ACC112 (cell line): ENCODE measurements around the gene PPM1L.
A peak's percentile ranks its signal among the peaks of the same experiment; 100 is the strongest.

Experiments used
- H2AFZ ChIP-seq: fragments of 200-600 bp; sonication (generic); one replicate; pipeline ENCODE4 v1.6.0; 2017; ENCODE audit warnings: antibody characterized with exemption, low read length; ENCODE audit not compliant: unreplicated experiment
- H3K27ac ChIP-seq: fragments of 200-600 bp; sonication (generic); 2 replicates; pipeline ENCODE4 v1.5.1; 2014; ENCODE audit warnings: low read depth, mild to moderate bottlenecking, antibody characterized with exemption, low read length, moderate library complexity
- H3K27me3 ChIP-seq: fragments of 200-600 bp; sonication (generic); 2 replicates; pipeline ENCODE4 v1.6.1; 2014; ENCODE audit warnings: mild to moderate bottlenecking, antibody characterized with exemption, low read length, moderate library complexity, mixed read lengths; ENCODE audit not compliant: insufficient read depth
- H3K36me3 ChIP-seq: fragments of 200-600 bp; sonication (generic); 2 replicates; pipeline ENCODE4 v1.6.1; 2016; ENCODE audit warnings: mild to moderate bottlenecking, antibody characterized with exemption, low read length, moderate library complexity, mixed read lengths; ENCODE audit not compliant: insufficient read depth
- H3K4me1 ChIP-seq: fragments of 200-600 bp; sonication (generic); one replicate; pipeline ENCODE4 v1.6.1; 2016; ENCODE audit warnings: low read length, mixed read lengths; ENCODE audit not compliant: insufficient read depth, unreplicated experiment, control insufficient read depth
- H3K4me3 ChIP-seq: fragments of 200-600 bp; sonication (generic); 2 replicates; pipeline ENCODE4 v1.5.1; 2014; ENCODE audit warnings: mild to moderate bottlenecking, low read depth, low read length
- H3K79me2 ChIP-seq: fragments of 200-600 bp; sonication (generic); one replicate; pipeline ENCODE4 v1.6.0; 2016; ENCODE audit warnings: low read length; ENCODE audit not compliant: control insufficient read depth, unreplicated experiment, insufficient read depth

PPM1L gene

GRCh38 chr3:161066930-161067329 lies 310.9 kb downstream of the PPM1L start:
- H3K27ac ChIP-seq, result no peak overlapping the region
- H3K27me3 ChIP-seq, result no peaks in the 10 kb centered on the region
- H3K36me3 ChIP-seq, result no peaks in the 10 kb centered on the region
- H2AFZ ChIP-seq, result no peak overlapping the region
- no peak overlapping the region for H3K4me3 ChIP-seq
- no peaks in the 10 kb centered on the region for H3K79me2 ChIP-seq
- H3K4me1 ChIP-seq, result peaks cover 23% of the 10 kb centered on the region

- no peak overlapping the region for H3K4me3 ChIP-seq
- no peak overlapping the region for H3K27ac ChIP-seq
- no peaks in the 10 kb centered on the region for H3K36me3 ChIP-seq
- H3K27me3 ChIP-seq, result no peaks in the 10 kb centered on the region
- peaks cover 23% of the 10 kb centered on the region for H3K4me1 ChIP-seq
- no peak overlapping the region for H2AFZ ChIP-seq
- H3K79me2 ChIP-seq, result no peaks in the 10 kb centered on the region
Measured at GRCh38 chr3:161067335-161067734, 311.3 kb downstream of the PPM1L start.

- Histone ChIP-seq H3K36me3 (no peaks in the 10 kb centered on the region), H3K27ac (peak overlapping the region; percentile 46), H3K27me3 (no peaks in the 10 kb centered on the region), H3K4me3 (no peak overlapping the region), H2AFZ (peak overlapping the region; percentile 44), H3K4me1 (peaks cover 23% of the 10 kb centered on the region), H3K79me2 (no peaks in the 10 kb centered on the region)
Measured at GRCh38 chr3:161069511-161070251, 313.6 kb downstream of the PPM1L start.

- peak overlapping the region; percentile 46 for H3K27ac ChIP-seq
- peaks cover 23% of the 10 kb centered on the region for H3K4me1 ChIP-seq
- no peak overlapping the region for H3K4me3 ChIP-seq
- no peak overlapping the region for H2AFZ ChIP-seq
- no peaks in the 10 kb centered on the region for H3K36me3 ChIP-seq
- no peaks in the 10 kb centered on the region for H3K27me3 ChIP-seq
- H3K79me2 ChIP-seq, result no peaks in the 10 kb centered on the region
Measured at GRCh38 chr3:161070252-161070930, 314.4 kb downstream of the PPM1L start.

- Histone ChIP-seq H3K79me2 (no peaks in the 10 kb centered on the region), H3K27ac (no peak overlapping the region), H2AFZ (no peak overlapping the region), H3K27me3 (no peaks in the 10 kb centered on the region), H3K4me1 (peaks cover 23% of the 10 kb centered on the region), H3K4me3 (no peak overlapping the region), H3K36me3 (no peaks in the 10 kb centered on the region)
Measured at GRCh38 chr3:161070980-161071663, 315.1 kb downstream of the PPM1L start.

GRCh38 chr3:161072211-161072621 lies 316.2 kb downstream of the PPM1L start:
- Histone ChIP-seq H3K27me3 (no peaks in the 10 kb centered on the region), H3K4me1 (peaks cover 23% of the 10 kb centered on the region), H3K27ac (no peak overlapping the region), H3K4me3 (no peak overlapping the region), H3K36me3 (no peaks in the 10 kb centered on the region), H3K79me2 (no peaks in the 10 kb centered on the region), H2AFZ (no peak overlapping the region)

GRCh38 chr3:161072751-161073150 lies 316.7 kb downstream of the PPM1L start:
- H3K27ac ChIP-seq, result no peak overlapping the region
- no peaks in the 10 kb centered on the region for H3K27me3 ChIP-seq
- H3K4me1 ChIP-seq, result peaks cover 23% of the 10 kb centered on the region
- H3K36me3 ChIP-seq, result no peaks in the 10 kb centered on the region
- H3K4me3 ChIP-seq, result no peak overlapping the region
- no peaks in the 10 kb centered on the region for H3K79me2 ChIP-seq
- H2AFZ ChIP-seq, result no peak overlapping the region

- H3K27ac ChIP-seq, result no peak overlapping the region
- H3K79me2 ChIP-seq, result no peaks in the 10 kb centered on the region
- H3K4me3 ChIP-seq, result no peak overlapping the region
- H2AFZ ChIP-seq, result no peak overlapping the region
- H3K36me3 ChIP-seq, result no peaks in the 10 kb centered on the region
- H3K27me3 ChIP-seq, result no peaks in the 10 kb centered on the region
- H3K4me1 ChIP-seq, result peaks cover 23% of the 10 kb centered on the region
Measured at GRCh38 chr3:161073181-161073580, 317.1 kb downstream of the PPM1L start.

GRCh38 chr3:161081633-161082032 lies 325.6 kb downstream of the PPM1L start:
- Histone ChIP-seq H3K36me3 (peaks cover 16% of the 10 kb centered on the region), H3K4me1 (peaks cover 8% of the 10 kb centered on the region), H2AFZ (peak overlapping the region; percentile 51), H3K27me3 (no peaks in the 10 kb centered on the region), H3K27ac (no peak overlapping the region), H3K79me2 (no peaks in the 10 kb centered on the region), H3K4me3 (peak overlapping the region; percentile 29; the same call in 1 of the 2 replicates)

- Histone ChIP-seq H3K79me2 (no peaks in the 10 kb centered on the region), H3K27ac (no peak overlapping the region), H3K4me1 (peaks cover 8% of the 10 kb centered on the region), H3K27me3 (no peaks in the 10 kb centered on the region), H2AFZ (peak overlapping the region; percentile 51), H3K4me3 (0 out of 2 replicates have a peak overlapping the region, but pooled peaks have one; percentile 29), H3K36me3 (peaks cover 16% of the 10 kb centered on the region)
Measured at GRCh38 chr3:161082063-161082462, 326.0 kb downstream of the PPM1L start.
